SH-SY5Y (cell line): ENCODE measurements around the gene KCNQ5.

Experiments used
- GATA2 ChIP-seq: IDR thresholded peaks from 2 replicates; pipeline ENCODE4 v1.6.1; 2011; ENCODE audit warnings: mild to moderate bottlenecking, low read depth, low read length
- GATA3 ChIP-seq: IDR thresholded peaks from 2 replicates; pipeline ENCODE4 v1.6.1; 2011; ENCODE audit warnings: low read depth, mild to moderate bottlenecking, low read length, moderate library complexity

DNA sequence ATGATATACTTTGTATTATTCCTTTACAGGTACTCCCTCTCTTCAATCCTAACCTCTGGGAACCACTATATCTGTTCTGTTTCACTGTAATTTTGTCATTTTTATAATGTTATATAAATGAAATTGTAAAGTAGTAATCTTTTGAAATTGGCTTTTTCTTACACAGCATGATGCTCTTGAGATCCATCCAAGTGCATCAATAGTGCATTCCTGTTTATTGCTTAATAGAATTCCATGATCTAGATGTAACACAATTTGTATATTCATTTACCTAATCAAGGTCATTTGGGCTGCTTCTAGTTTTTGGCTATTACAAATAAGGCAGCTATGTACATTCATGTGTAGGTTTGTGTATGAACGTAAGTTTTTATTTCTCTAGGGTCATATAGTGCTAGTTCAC is 428.8 kb downstream of the KCNQ5 start:
- TF ChIP-seq GATA2 (no peak), GATA3 (no peak)
